ENCODE data around the gene MGAT2. TPM values are rescaled to one million over a fixed set of nuclear protein-coding genes. Genes with fewer than 3 reads are reported as not detected.

Gene MGAT2
- total and polyA plus RNA-seq, 7 donors, result 15.6 to 26.9 (median 18.1) TPM

DNA sequence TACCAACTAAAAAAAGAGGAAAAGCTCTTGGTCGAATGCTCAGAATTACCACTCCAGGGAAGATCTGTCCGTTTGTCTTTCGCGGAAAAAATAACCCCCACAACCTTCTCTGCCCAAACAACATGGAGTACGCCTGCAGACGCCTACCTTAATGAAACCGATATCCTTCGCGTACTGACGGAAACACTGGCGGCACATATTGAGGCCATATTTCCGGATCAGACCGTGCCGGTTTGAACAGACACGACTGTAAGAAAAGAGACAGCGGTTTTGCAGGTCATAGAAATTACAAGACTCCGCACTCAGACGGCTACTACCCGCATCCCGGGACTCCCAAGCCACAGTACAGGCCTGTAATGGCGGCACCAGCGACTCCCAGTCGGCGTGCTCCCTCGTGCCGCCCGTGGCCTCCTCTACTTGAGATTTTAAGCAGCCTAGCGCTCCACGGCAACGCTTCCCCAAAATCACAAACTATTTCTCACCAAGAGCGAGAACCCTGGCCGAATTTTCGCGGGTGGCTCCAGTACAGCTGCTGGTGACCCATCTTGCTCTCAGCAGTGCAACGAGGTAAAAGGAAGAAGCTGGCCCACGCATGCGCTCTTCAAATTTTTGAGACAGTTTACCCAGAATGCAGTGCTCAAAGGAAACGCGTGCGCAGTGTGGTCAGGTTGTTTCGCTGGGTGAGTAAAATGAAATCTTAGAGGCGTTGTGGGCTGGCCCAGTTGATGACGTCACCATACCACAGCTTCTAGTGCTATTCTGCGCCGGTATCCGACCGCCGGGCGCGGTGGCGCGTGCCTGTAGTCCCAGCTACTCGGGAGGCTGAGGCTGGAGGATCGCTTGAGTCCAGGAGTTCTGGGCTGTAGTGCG is 34.6 kb upstream of the MGAT2 start, which contains the start of gene RPS29:
Gene RPS29 (minus strand): TSS at position 578 of the 870 bp plus-strand sequence. CDS start 34 bp downstream, at position 544.
- peak within 1 kb of the TSS; percentile 83 to 97 (median 90) for H3K27ac ChIP-seq
- peaks cover 0 to 26% (median 9%) of the 10 kb centered on the region in 4 donors for H3K36me3 ChIP-seq
- peak within 1 kb of the TSS; percentile 68 to 77 (median 72) for H3K4me3 ChIP-seq
- intact Hi-C loops (cut with DNase I), result loop anchor here (1.0 to 5.0 kb wide), 2 partner anchors 12 to 36 kb away; partner anchors contain the start of genes LRR1, MGAT2 and RPL36AL
- peak; percentile 92 to 94 for TF ChIP-seq POLR2A (IDR thresholded peaks at IDR 0.05)
- TF ChIP-seq EP300 (IDR thresholded peaks at IDR 0.05), result peak in 1 of 4 donors; percentile 60
- TF ChIP-seq, protein P1, sequence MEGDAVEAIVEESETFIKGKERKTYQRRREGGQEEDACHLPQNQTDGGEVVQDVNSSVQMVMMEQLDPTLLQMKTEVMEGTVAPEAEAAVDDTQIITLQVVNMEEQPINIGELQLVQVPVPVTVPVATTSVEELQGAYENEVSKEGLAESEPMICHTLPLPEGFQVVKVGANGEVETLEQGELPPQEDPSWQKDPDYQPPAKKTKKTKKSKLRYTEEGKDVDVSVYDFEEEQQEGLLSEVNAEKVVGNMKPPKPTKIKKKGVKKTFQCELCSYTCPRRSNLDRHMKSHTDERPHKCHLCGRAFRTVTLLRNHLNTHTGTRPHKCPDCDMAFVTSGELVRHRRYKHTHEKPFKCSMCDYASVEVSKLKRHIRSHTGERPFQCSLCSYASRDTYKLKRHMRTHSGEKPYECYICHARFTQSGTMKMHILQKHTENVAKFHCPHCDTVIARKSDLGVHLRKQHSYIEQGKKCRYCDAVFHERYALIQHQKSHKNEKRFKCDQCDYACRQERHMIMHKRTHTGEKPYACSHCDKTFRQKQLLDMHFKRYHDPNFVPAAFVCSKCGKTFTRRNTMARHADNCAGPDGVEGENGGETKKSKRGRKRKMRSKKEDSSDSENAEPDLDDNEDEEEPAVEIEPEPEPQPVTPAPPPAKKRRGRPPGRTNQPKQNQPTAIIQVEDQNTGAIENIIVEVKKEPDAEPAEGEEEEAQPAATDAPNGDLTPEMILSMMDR (IDR thresholded peaks at IDR 0.05), result no peak
- TF ChIP-seq POLR2AphosphoS5 (IDR thresholded peaks at IDR 0.05), result peak; percentile 91 to 99 (median 98)
- no peaks in the 10 kb centered on the region for H3K27me3 ChIP-seq
- 0 to 1% methylated on average over 54 of the region's 55 CpGs for WGBS, 2 donors
- peaks cover 0 to 29% (median 23%) of the 10 kb centered on the region in 4 donors for H3K4me1 ChIP-seq
- peak; percentile 99 for DNase-seq
- H3K9me3 ChIP-seq, result no peaks in the 10 kb centered on the region

DNA sequence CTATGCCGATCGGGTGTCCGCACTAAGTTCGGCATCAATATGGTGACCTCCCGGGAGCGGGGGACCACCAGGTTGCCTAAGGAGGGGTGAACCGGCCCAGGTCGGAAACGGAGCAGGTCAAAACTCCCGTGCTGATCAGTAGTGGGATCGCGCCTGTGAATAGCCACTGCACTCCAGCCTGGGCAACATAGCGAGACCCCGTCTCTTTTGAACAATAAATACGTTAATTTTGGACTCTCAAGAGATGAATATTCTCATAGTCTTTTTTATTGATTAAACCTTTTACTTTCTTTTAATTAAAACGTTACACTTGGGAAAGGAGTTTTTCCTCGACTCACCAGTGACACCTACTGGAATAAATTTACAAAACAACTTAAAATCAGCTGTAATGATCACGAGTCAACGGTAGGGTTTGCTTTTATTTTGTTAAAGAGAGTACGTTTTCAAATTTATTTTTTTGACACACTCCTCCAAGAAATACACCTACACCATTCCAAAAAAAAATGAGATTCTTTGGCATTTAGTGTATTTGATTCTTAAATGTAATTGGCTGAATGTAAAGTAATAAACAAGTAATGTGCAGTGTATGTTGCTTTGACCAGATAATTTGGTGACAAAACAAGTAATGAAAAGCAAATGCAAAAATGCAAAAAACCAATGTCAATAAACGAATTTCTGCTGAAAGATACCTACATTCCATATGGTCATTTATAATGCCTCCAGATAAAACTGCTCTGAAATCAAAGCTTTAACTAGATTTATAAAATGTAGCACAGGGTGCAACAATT is 33.7 kb upstream of the MGAT2 start:
- Histone ChIP-seq H3K27ac (peak overlapping the region; percentile 83 to 97 (median 90)), H3K36me3 (peaks cover 0 to 26% (median 9%) of the 10 kb centered on the region in 4 donors), H3K9me3 (no peaks in the 10 kb centered on the region), H3K4me1 (peaks cover 0 to 29% (median 23%) of the 10 kb centered on the region in 4 donors), H3K27me3 (no peaks in the 10 kb centered on the region), H3K4me3 (peak overlapping the region; percentile 68 to 77 (median 72))
- TF ChIP-seq, protein P1 (IDR thresholded peaks at IDR 0.05), result peak; percentile 79 to 90 (median 83)
- no peak for TF ChIP-seq POLR2AphosphoS5 (IDR thresholded peaks at IDR 0.05)
- 1 to 3% methylated on average over 12 of the region's 21 CpGs for WGBS, 2 donors
- intact Hi-C loops (cut with DNase I), result loop anchor here (1.0 to 5.0 kb wide), 2 partner anchors 11 to 35 kb away; partner anchors contain the start of genes LRR1, MGAT2 and RPL36AL
- no peak for DNase-seq

DNA sequence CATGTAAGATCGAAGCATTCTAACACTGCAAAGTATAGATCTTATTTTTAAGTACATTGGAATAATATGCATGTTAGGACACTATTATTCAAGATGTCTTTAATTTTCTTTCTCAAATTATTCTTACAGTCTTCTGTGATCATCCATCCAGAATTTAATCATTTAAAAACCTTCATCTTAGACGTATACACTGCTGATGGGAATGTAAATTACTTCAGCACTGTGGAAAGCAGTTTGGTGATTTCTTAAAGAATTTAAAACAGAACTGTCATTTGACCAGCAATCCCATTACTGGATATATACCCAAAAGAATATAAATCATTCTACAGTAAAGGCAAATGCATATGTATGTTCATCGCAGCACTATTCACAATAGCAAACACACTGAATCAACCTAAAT is 31.2 kb upstream of the MGAT2 start:
- 91% methylated on average over 3 of the region's 3 CpGs for WGBS, 2 donors
- DNase-seq, result no peak
- Histone ChIP-seq H3K4me1 (peaks cover 0 to 12% (median 11%) of the 10 kb centered on the region in 4 donors), H3K27ac (no peak overlapping the region), H3K36me3 (peaks cover 0 to under 1% (median under 1%) of the 10 kb centered on the region in 4 donors), H3K9me3 (no peaks in the 10 kb centered on the region), H3K4me3 (no peak overlapping the region), H3K27me3 (no peaks in the 10 kb centered on the region)
- intact Hi-C loops (cut with DNase I), result loop anchor here (5.0 kb wide), 1 partner anchor 33 kb away; the partner anchor contains the start of genes MGAT2 and RPL36AL
- TF ChIP-seq POLR2AphosphoS5 (IDR thresholded peaks at IDR 0.05) (no peak), POLR2A (IDR thresholded peaks at IDR 0.05) (no peak), EP300 (IDR thresholded peaks at IDR 0.05) (no peak)
- TF ChIP-seq, protein P1 (IDR thresholded peaks at IDR 0.05), result no peak

DNA sequence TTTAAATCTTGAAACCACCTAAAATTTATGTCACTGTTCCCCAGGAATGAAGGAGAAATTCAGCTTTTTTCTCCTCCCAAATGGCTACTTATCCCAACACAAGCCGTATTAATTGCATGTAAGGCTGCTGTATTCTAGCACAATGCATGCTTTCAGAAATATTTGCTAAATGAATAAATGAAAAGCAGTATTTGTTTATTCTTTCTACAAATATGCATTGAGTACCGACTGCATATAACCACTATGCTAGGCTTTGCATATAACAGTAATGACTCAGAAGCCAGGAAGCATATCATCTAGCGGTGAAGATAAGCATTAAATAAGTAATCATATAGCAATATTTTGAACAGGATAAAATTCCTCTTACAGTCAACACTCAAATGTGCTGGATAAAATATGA is 27.6 kb upstream of the MGAT2 start:
- H3K4me1 ChIP-seq, result peaks cover 0 to 9% (median 4%) of the 10 kb centered on the region in 4 donors
- 65 to 79% methylated on average over 3 of the region's 3 CpGs for WGBS, 2 donors
- H3K27me3 ChIP-seq, result no peaks in the 10 kb centered on the region
- TF ChIP-seq POLR2AphosphoS5 (IDR thresholded peaks at IDR 0.05) (no peak), POLR2A (IDR thresholded peaks at IDR 0.05) (no peak), EP300 (IDR thresholded peaks at IDR 0.05) (no peak)
- TF ChIP-seq, protein P1 (IDR thresholded peaks at IDR 0.05), result no peak
- no peaks in the 10 kb centered on the region for H3K9me3 ChIP-seq
- H3K4me3 ChIP-seq, result no peak overlapping the region
- no peak for DNase-seq
- no peak overlapping the region for H3K27ac ChIP-seq
- intact Hi-C loops (cut with DNase I), result no loop called here
- H3K36me3 ChIP-seq, result no peaks in the 10 kb centered on the region
